IgD-negative memory B cell (primary cell): ENCODE data around the gene TRPM3. TPM values are rescaled to one million over a fixed set of nuclear protein-coding genes. Genes with fewer than 3 reads are reported as not detected.
"Not testable (repeated sequence)": the region's sequence is repeated elsewhere in the genome, so short reads cannot be mapped to it uniquely, and the experiment has no call there.

Experiments used
- H3K27ac Mint-ChIP-seq, 3 donors: one replicate each; pipeline ENCODE4 v1.8.0; 2020 to 2022; ENCODE audit warnings: mild to moderate bottlenecking in 3 of 3, mixed read lengths in 3 of 3, moderate library complexity in 1 of 3
- H3K27me3 Mint-ChIP-seq: one replicate; pipeline ENCODE4 v1.8.0; 2021; ENCODE audit warnings: mixed read lengths
- H3K36me3 Mint-ChIP-seq: one replicate; pipeline ENCODE4 v1.8.0; 2020; ENCODE audit warnings: mild to moderate bottlenecking, mixed read lengths
- H3K4me1 Mint-ChIP-seq, 3 donors: one replicate each; pipeline ENCODE4 v1.8.0; 2020 to 2022; ENCODE audit warnings: mixed read lengths in 3 of 3, mild to moderate bottlenecking in 1 of 3
- H3K4me3 Mint-ChIP-seq, 4 donors: one replicate each; pipeline ENCODE4 v1.8.0; 2020 to 2022; ENCODE audit warnings: mild to moderate bottlenecking in 4 of 4, mixed read lengths in 4 of 4, moderate library complexity in 3 of 4
- H3K9me3 Mint-ChIP-seq, 3 donors: one replicate each; pipeline ENCODE4 v1.8.0; 2020 to 2021; ENCODE audit warnings: mixed read lengths in 3 of 3, mild to moderate bottlenecking in 1 of 3
- polyA plus RNA-seq: library from polyadenylated mRNA; unstranded; fragments of 300-500 nt; fragmentation: Illumina TruSeq; gene quantifications from one replicate; pipeline ENCODE4 v1.2.3, GENCODE V29; 2021

Gene TRPM3
- polyA plus RNA-seq, 1 donor from 2014 or later, result not detected

- peaks cover 3% of the 10 kb centered on the region for H3K27me3 Mint-ChIP-seq
- H3K4me3 Mint-ChIP-seq, result no peak overlapping the region
- no peak overlapping the region for H3K27ac Mint-ChIP-seq
- H3K4me1 Mint-ChIP-seq, result no peaks in the 10 kb centered on the region
- no peaks in the 10 kb centered on the region for H3K9me3 Mint-ChIP-seq
- no peaks in the 10 kb centered on the region for H3K36me3 Mint-ChIP-seq
Measured at GRCh38 chr9:70677055-70677735, 444.2 kb downstream of the TRPM3 start.

DNA sequence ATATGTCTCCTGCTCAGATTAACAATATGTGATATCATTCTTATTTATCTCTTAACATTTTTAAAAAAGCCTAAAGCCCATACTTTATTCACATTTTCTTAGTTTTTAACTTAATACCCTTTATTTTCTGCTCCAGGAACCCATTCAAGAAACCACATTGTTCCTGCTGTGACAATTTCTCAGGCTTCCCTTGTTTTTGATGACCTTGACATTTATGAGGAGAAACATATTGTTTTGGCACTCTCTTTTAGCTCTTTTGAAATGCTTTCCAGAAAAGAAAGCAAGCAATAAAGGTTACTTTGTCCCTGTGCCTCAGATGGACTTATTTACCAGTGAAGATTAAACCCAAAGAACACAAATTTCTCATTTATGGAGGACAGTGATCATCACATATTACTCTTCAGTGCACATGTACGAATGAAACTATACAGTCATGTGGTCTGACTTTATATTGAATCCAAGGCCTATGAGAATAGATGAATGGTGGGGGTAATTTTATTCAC, 445.5 kb downstream of the TRPM3 start:
- H3K9me3 Mint-ChIP-seq, result no peaks in the 10 kb centered on the region
- H3K36me3 Mint-ChIP-seq, result no peaks in the 10 kb centered on the region
- H3K27ac Mint-ChIP-seq, result no peak overlapping the region
- peaks cover 3% of the 10 kb centered on the region for H3K27me3 Mint-ChIP-seq
- no peaks in the 10 kb centered on the region for H3K4me1 Mint-ChIP-seq
- no peak overlapping the region for H3K4me3 Mint-ChIP-seq

DNA sequence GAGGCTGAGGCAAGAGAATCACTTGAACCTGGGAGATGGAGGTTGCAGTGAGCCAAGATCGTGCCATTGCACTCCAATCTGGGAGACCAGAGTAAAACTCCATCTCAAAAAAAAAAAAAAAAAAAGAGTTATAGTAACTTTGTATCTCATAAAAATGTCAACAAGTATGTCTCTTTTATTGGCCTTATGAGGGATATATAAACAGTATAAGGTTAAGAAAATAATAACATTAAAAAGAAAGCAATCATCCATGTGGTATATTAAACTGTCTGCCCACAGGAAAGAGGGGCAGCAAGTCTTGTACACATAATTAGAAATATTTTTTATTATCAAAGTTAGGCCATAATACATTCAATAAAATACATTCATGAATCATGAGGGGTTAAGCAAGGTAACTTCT, 447.6 kb downstream of the TRPM3 start:
- Mint-ChIP-seq H3K4me3 (no peak overlapping the region), H3K4me1 (no peaks in the 10 kb centered on the region), H3K27ac (no peak overlapping the region), H3K27me3 (peaks cover 4% of the 10 kb centered on the region), H3K9me3 (no peaks in the 10 kb centered on the region), H3K36me3 (no peaks in the 10 kb centered on the region)

DNA sequence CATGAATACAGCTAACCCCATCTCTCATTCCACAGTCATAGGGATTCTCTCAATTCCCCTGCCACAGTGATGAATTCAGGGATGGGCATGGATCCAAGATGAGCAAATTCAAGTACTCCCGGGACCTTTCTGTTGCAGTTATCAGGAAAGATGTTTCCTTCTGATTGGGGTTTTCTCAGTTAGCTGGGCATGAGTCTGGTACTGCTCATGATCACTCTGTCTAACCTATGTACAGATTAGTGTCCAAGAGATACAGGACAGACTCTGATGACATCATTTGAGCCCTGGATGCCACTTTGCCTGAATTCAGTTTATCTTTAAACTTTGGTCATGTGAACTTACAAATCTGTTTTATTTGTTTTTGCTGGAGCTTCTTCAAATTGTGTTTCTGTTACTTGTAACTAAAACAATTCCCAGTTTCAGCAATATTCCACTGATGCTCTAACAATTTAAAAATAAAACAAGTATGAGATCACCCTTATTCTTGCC, 449.2 kb downstream of the TRPM3 start:
- peaks cover 4% of the 10 kb centered on the region for H3K27me3 Mint-ChIP-seq
- no peaks in the 10 kb centered on the region for H3K36me3 Mint-ChIP-seq
- H3K4me3 Mint-ChIP-seq, result no peak overlapping the region
- no peaks in the 10 kb centered on the region for H3K9me3 Mint-ChIP-seq
- no peaks in the 10 kb centered on the region for H3K4me1 Mint-ChIP-seq
- no peak overlapping the region for H3K27ac Mint-ChIP-seq

DNA sequence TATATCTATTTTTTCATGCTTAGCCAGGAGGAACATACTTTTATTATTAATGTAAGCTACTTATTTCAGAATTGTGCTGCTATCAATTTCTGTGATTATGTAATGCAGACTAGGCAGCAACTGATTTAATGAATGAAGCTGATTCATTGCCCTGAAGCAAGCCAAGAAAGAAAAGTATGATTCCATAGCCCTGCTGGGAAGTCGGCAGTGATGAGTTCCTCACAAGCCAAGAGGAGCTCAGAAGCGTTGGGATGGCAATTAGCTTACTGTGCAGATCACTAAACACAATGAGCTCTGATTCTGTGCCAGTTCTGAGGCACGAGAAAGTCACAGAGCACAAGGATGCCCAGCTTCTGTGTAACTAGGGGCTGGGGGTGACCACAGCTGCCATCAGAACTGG, 452.7 kb downstream of the TRPM3 start:
- Mint-ChIP-seq H3K4me3 (no peak overlapping the region), H3K4me1 (peaks cover 0 to 6% (median 0%) of the 10 kb centered on the region in 3 donors), H3K36me3 (no peaks in the 10 kb centered on the region), H3K27me3 (peaks cover 4% of the 10 kb centered on the region), H3K9me3 (no peaks in the 10 kb centered on the region), H3K27ac (no peak overlapping the region)

DNA sequence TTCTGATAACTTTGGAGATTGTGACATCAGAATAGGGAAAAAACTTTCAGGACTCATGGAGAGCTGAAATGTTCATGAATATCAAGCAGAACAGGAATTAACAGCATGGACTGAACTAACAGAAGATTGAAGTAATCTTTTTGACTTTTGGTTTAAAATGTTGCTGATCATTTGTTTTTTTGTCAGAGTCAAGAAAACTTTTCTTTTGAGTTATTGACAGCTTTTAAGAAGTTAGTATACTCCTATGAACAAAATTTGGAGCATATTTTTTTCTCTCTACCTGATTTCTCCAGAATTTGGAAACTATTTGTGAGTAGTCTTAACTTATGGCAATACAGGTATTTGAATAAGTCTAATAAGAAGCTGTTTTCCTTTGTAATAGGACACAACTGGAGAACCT, 462.7 kb downstream of the TRPM3 start:
- Mint-ChIP-seq H3K4me1 (no peaks in the 10 kb centered on the region), H3K27me3 (peaks cover 2% of the 10 kb centered on the region), H3K4me3 (no peak overlapping the region), H3K27ac (no peak overlapping the region), H3K36me3 (no peaks in the 10 kb centered on the region), H3K9me3 (peaks cover 4 to 10% (median 6%) of the 10 kb centered on the region in 3 donors)

GRCh38 chr9:70656281-70656680, 465.1 kb downstream of the TRPM3 start:
- no peak overlapping the region for H3K27ac Mint-ChIP-seq

GRCh38 chr9:70654144-70654543, 467.3 kb downstream of the TRPM3 start:
- H3K4me3 Mint-ChIP-seq, result no peak overlapping the region
- H3K4me1 Mint-ChIP-seq, result no peaks in the 10 kb centered on the region
- no peaks in the 10 kb centered on the region for H3K36me3 Mint-ChIP-seq
- H3K27me3 Mint-ChIP-seq, result peaks cover 2% of the 10 kb centered on the region
- peaks cover 2 to 13% (median 4%) of the 10 kb centered on the region in 3 donors for H3K9me3 Mint-ChIP-seq
- no peak overlapping the region for H3K27ac Mint-ChIP-seq

More at GRCh38 chr9:70656281-70656680, 465.1 kb downstream of the TRPM3 start:
- Mint-ChIP-seq H3K4me1 (no peaks in the 10 kb centered on the region), H3K4me3 (no peak overlapping the region), H3K9me3 (peaks cover 0 to 4% (median 2%) of the 10 kb centered on the region in 3 donors), H3K27me3 (peaks cover 2% of the 10 kb centered on the region), H3K36me3 (no peaks in the 10 kb centered on the region)

GRCh38 chr9:70644627-70645026, 476.8 kb downstream of the TRPM3 start:
- H3K27me3 Mint-ChIP-seq, H3K27ac Mint-ChIP-seq, H3K4me1 Mint-ChIP-seq, H3K36me3 Mint-ChIP-seq, H3K4me3 Mint-ChIP-seq, H3K9me3 Mint-ChIP-seq: not testable (repeated sequence)

DNA sequence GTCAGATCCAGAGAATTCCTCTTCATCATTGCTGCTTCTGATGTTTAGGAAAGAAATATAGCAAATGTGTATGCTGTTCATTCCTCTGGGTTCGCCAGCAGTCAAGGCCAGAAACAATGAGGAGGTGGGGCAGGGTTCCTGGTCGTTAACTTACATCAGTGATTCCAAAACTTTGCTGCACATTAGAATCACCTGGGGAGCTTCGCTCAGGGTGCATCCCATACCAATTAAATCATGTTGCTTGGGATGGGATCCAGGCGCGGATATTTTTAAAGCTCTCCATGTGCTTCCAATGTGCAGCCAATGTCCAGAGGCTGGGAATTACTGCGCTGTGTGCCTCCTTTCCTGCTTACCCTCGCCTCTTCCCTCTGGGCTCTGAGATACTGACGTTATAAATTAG, 479.1 kb downstream of the TRPM3 start:
- H3K4me1 Mint-ChIP-seq, result no peaks in the 10 kb centered on the region
- H3K9me3 Mint-ChIP-seq, result no peaks in the 10 kb centered on the region
- H3K4me3 Mint-ChIP-seq, result peak overlapping the region in 1 of 4 donors; percentile 18
- H3K27ac Mint-ChIP-seq, result no peak overlapping the region
- no peaks in the 10 kb centered on the region for H3K36me3 Mint-ChIP-seq
- no peaks in the 10 kb centered on the region for H3K27me3 Mint-ChIP-seq

DNA sequence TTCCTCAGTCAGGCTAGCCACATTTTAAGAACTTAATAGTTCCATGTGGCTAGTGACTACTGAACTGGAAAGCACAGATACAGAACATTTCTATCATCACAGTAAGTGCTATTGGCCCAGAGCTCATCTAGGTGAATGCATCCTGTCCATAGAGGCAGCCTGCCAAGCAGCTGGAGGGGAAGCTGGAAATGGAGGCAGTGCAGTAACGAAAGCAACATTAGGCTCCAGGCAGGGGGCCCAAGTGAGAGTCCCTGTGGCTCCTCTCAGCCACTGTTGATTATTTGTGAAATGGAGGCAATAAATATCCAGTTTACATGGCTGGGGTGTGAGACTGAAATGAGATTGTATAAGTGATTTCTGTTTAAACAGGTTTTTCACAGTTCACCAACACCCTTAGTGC, 479.8 kb downstream of the TRPM3 start:
- Mint-ChIP-seq H3K4me3 (no peak overlapping the region), H3K27ac (no peak overlapping the region), H3K9me3 (no peaks in the 10 kb centered on the region), H3K27me3 (no peaks in the 10 kb centered on the region), H3K4me1 (no peaks in the 10 kb centered on the region), H3K36me3 (no peaks in the 10 kb centered on the region)

DNA sequence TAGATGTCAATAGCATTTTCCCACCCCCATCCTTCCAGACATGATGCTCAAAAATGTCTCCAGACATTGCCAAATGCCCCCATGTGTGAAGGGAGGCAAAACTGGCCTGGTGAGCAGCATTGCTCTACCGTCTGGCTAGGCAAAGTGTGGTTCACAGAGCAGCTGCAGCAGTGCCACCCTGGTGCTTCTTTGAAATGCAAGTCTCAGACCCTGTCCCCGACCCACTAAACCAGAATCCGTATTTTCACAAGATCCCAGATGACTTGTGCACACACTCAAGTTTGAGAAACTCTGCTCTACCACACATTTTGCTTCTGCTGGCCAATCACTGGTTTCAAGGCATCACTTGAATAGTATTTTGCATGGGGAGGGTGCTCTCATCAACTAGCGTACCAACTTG, 480.4 kb downstream of the TRPM3 start:
- Mint-ChIP-seq H3K27ac (no peak overlapping the region), H3K27me3 (no peaks in the 10 kb centered on the region), H3K36me3 (no peaks in the 10 kb centered on the region), H3K9me3 (no peaks in the 10 kb centered on the region), H3K4me1 (no peaks in the 10 kb centered on the region), H3K4me3 (no peak overlapping the region)

DNA sequence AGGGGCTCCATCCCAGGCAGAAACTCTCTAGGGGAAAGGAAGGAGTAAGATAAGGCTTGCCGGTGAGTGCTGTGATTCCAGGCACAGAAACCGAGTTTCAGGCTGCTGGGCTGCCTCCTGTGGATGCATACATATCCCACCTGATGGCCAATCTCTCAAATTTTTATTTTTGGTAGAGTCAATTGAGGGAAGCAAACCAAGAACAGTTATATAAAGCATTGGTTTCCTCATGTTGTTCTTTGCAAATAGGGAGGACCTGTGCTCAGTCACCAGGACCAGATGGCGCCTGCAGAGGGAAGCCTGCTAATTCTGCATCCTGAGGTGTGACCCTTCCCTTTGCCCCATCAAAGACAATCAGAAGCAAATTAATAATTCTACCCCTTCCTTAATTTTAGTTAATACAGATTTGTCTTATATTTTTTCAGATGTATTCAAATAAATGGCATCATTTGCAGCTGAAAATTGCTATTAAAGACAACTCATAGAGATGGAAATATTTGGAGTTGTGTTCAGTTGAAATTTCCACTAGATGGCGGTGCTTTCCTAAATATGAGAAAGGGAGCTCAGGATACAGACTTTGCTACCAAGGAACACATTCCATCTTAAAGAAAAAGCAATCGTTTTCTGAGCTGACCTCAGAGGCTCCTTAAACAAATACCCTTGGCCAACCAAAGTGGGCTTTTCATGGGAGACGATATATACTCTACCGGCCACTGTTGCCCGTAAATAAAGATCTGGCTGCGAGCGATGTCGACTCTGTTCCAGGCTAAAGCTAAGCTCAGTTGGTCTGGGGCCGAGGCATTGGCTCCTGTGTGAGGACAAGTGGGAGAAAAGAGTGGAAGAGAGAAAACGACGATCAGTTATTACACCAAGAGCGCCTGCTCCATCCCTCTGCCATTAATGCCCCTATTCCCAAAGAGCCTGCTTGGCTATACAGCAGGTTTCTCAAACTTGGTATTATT, 481.3 kb downstream of the TRPM3 start:
- Mint-ChIP-seq H3K27me3 (no peaks in the 10 kb centered on the region), H3K4me1 (no peaks in the 10 kb centered on the region), H3K4me3 (no peak overlapping the region), H3K36me3 (no peaks in the 10 kb centered on the region), H3K9me3 (no peaks in the 10 kb centered on the region), H3K27ac (no peak overlapping the region)

DNA sequence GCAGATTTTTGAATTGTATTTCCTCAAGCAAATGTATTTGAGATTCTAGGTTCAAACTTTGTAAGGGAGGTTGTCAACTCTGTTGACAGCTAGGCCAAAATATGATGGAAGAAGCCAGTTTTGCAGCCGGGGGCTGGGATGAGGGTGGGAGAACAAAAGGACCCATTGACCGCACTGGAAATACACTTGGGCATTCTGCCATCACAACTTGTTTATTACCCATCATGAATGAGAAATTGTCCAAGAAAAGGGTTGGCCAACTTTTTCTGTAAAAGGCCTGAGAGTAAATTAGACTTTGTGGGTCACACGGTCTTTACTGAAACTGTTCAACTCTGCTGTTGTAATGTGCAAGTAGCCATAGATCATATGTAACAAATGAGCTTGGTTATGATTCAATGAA, 485.6 kb downstream of the TRPM3 start:
- no peak overlapping the region for H3K4me3 Mint-ChIP-seq
- H3K9me3 Mint-ChIP-seq, result no peaks in the 10 kb centered on the region
- no peaks in the 10 kb centered on the region for H3K27me3 Mint-ChIP-seq
- no peak overlapping the region for H3K27ac Mint-ChIP-seq
- peaks cover 3% of the 10 kb centered on the region for H3K36me3 Mint-ChIP-seq
- no peaks in the 10 kb centered on the region for H3K4me1 Mint-ChIP-seq

DNA sequence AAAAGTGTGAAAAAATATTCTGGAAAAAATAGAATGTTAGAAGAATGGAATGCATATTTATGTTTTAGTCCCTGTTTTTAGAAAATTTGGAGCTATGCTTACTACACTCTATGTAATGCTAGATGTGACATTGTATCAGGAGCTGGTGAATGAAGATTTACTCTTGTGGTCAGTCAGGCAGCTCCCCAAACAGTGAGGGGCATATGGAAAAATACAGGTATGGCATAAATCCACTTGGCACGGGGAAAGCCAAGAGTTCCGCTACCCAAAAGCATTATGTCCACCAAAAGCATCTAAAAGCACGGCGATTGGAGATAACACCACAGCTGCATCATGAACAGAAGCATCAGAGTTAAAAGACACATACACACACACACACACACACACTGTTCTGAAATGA, 486.7 kb downstream of the TRPM3 start:
- peaks cover 3% of the 10 kb centered on the region for H3K36me3 Mint-ChIP-seq
- no peak overlapping the region for H3K4me3 Mint-ChIP-seq
- no peaks in the 10 kb centered on the region for H3K9me3 Mint-ChIP-seq
- H3K4me1 Mint-ChIP-seq, result peaks cover 0 to 2% (median 0%) of the 10 kb centered on the region in 3 donors
- no peaks in the 10 kb centered on the region for H3K27me3 Mint-ChIP-seq
- peak overlapping the region in 1 of 3 donors; percentile 2 for H3K27ac Mint-ChIP-seq
